Gastroesophageal sphincter (tissue), 4 donors: ENCODE measurements around the gene MEGF11. TPM values are rescaled to one million over a fixed set of nuclear protein-coding genes. Genes with fewer than 3 reads are reported as not detected.

Experiments
- ATAC-seq: fragments of 150-250 bp; one replicate; pipeline ENCODE4 v1.9.1; 2016; ENCODE audit warnings: mild to moderate bottlenecking, moderate library complexity
- H3K27ac ChIP-seq, 4 donors: fragments of 200-600 bp; sonication (generic) in 3 of 4; 1 replicate in 3 of 4; 2 replicates in 1 of 4; pipeline ENCODE4 v1.5.1; 2016 to 2019
- H3K27me3 ChIP-seq: fragments of 200-600 bp; sonication (generic); one replicate; pipeline ENCODE4 v1.5.1; 2019
- H3K36me3 ChIP-seq, 2 donors: fragments of 200-600 bp; sonication (generic); one replicate each; pipeline ENCODE4 v1.5.1; 2019; ENCODE audit warnings: control low read depth in 1 of 2
- H3K4me1 ChIP-seq, 3 donors: fragments of 200-600 bp; sonication (generic); 1 replicate in 2 of 3; 2 replicates in 1 of 3; pipeline ENCODE4 v1.5.1; 2016 to 2019; ENCODE audit warnings: control low read depth in 2 of 3
- H3K4me3 ChIP-seq, 2 donors: fragments of 200-600 bp; sonication (generic); one replicate each; pipeline ENCODE4 v1.5.1; 2019; ENCODE audit warnings: mild to moderate bottlenecking in 1 of 2, moderate library complexity in 1 of 2
- H3K9me3 ChIP-seq, 3 donors: fragments of 200-600 bp; sonication (generic); one replicate each; pipeline ENCODE4 v1.5.1; 2017 to 2019; ENCODE audit warnings: control low read depth in 2 of 3
- EP300 ChIP-seq: sonication (generic); formaldehyde crosslinking; IDR thresholded peaks from one replicate; pipeline ENCODE4 v1.6.1; 2017; ENCODE audit warnings: antibody characterized with exemption, mild to moderate bottlenecking
- POLR2A ChIP-seq, 2 donors: fragments of 450-650 bp; IDR thresholded peaks; one replicate each; pipeline ENCODE4 v1.6.1; 2017; ENCODE audit warnings: antibody characterized with exemption in 2 of 2, mild to moderate bottlenecking in 2 of 2, moderate library complexity in 1 of 2
- POLR2AphosphoS5 ChIP-seq: sonication (generic); formaldehyde crosslinking; IDR thresholded peaks from one replicate; pipeline ENCODE4 v1.6.1; 2017; ENCODE audit warnings: antibody characterized with exemption
- WGBS, 2 donors: methylation state at CpG; one replicate each; pipeline ENCODE4 v1.1.5; 2018; ENCODE audit warnings: low coverage in 1 of 2; 5-methylcytosine and 5-hydroxymethylcytosine counted together
- total RNA-seq, 4 donors: library from RNA; depleted of rRNA; stranded (reverse); fragments of >200 nt; gene quantifications; one replicate each; pipeline ENCODE4 v1.1.0, GENCODE V29; 2016
- TF ChIP-seq, protein P1 (sequence below), 4 experiments: fragments of 200-600 bp in 2 of 4; fragments of 450-650 bp in 2 of 4; sonication (generic) in 1 of 4; IDR thresholded peaks; one replicate each; pipeline ENCODE4 v1.5.1; 2017 to 2019; ENCODE audit warnings: antibody characterized with exemption in 4 of 4, mild to moderate bottlenecking in 2 of 4, moderate library complexity in 2 of 4

MEGF11 gene
- total RNA-seq, 4 donors from 2014 or later: 0.08 TPM; not detected in 3

DNA sequence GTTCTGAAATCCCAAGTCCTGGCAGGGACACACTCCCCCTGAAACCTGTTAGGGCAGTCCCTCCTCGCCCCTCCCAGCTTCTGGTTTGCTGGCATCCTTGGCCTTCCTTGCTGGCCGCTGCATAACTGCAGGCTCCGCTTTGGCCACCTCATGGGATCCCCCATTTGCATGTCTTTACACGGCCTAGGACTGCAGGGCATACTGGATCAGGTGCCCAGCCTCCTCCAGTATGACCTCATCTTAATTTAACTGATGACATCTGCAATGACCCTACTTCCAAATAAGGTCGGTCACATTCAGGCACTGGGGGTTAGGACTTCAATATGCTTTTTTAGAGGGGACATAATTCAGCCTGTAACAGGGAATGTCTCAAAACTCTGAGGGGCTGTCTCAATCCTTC lies 210.9 kb downstream of the MEGF11 start:
- no peaks in the 10 kb centered on the region for H3K36me3 ChIP-seq
- H3K4me3 ChIP-seq: no peak overlapping the region
- whole genome bisulfite sequencing, 2 donors: no CpG with 5 or more reads among the region's 5 CpGs
- H3K9me3 ChIP-seq: no peaks in the 10 kb centered on the region
- no peak for TF ChIP-seq POLR2A (IDR thresholded peaks at IDR 0.05)
- TF ChIP-seq POLR2AphosphoS5: no peak
- TF ChIP-seq, protein P1, sequence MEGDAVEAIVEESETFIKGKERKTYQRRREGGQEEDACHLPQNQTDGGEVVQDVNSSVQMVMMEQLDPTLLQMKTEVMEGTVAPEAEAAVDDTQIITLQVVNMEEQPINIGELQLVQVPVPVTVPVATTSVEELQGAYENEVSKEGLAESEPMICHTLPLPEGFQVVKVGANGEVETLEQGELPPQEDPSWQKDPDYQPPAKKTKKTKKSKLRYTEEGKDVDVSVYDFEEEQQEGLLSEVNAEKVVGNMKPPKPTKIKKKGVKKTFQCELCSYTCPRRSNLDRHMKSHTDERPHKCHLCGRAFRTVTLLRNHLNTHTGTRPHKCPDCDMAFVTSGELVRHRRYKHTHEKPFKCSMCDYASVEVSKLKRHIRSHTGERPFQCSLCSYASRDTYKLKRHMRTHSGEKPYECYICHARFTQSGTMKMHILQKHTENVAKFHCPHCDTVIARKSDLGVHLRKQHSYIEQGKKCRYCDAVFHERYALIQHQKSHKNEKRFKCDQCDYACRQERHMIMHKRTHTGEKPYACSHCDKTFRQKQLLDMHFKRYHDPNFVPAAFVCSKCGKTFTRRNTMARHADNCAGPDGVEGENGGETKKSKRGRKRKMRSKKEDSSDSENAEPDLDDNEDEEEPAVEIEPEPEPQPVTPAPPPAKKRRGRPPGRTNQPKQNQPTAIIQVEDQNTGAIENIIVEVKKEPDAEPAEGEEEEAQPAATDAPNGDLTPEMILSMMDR (IDR thresholded peaks at IDR 0.05): no peak
- no peak for TF ChIP-seq EP300
- no peak overlapping the region for H3K27ac ChIP-seq
- peaks cover 0 to 9% (median 0%) of the 10 kb centered on the region in 3 donors for H3K4me1 ChIP-seq
- ATAC-seq: no peak
- H3K27me3 ChIP-seq: peaks cover 34% of the 10 kb centered on the region

- Histone ChIP-seq H3K4me1 (peaks cover 0 to 11% (median 0%) of the 10 kb centered on the region in 3 donors), H3K9me3 (no peaks in the 10 kb centered on the region), H3K27ac (no peak overlapping the region), H3K36me3 (no peaks in the 10 kb centered on the region), H3K27me3 (peaks cover 48% of the 10 kb centered on the region), H3K4me3 (no peak overlapping the region)
- ATAC-seq: no peak
- 70 to 94% methylated on average over 2 to 6 of the region's 6 CpGs for WGBS, 2 donors
- TF ChIP-seq EP300 (no peak), POLR2A (IDR thresholded peaks at IDR 0.05) (no peak), POLR2AphosphoS5 (no peak)
- TF ChIP-seq, protein P1 (IDR thresholded peaks at IDR 0.05): no peak
These were observed 212.3 kb downstream of the MEGF11 start for GRCh38 chr15:66041276-66041675.

- Histone ChIP-seq H3K4me3 (no peak overlapping the region), H3K9me3 (no peaks in the 10 kb centered on the region), H3K4me1 (peaks cover 0 to 11% (median 0%) of the 10 kb centered on the region in 3 donors), H3K27ac (no peak overlapping the region), H3K27me3 (peaks cover 51% of the 10 kb centered on the region), H3K36me3 (no peaks in the 10 kb centered on the region)
- ATAC-seq: no peak
- 71 to 77% methylated on average over 3 to 7 of the region's 10 CpGs for WGBS, 2 donors
- TF ChIP-seq, protein P1 (IDR thresholded peaks at IDR 0.05): no peak
- no peak for TF ChIP-seq POLR2A (IDR thresholded peaks at IDR 0.05)
These were observed 213.2 kb downstream of the MEGF11 start for GRCh38 chr15:66040211-66040892.

- peaks cover 0 to 11% (median 0%) of the 10 kb centered on the region in 3 donors for H3K4me1 ChIP-seq
- H3K27me3 ChIP-seq: peaks cover 47% of the 10 kb centered on the region
- no peak overlapping the region for H3K4me3 ChIP-seq
- no peak overlapping the region for H3K27ac ChIP-seq
- H3K36me3 ChIP-seq: no peaks in the 10 kb centered on the region
- H3K9me3 ChIP-seq: no peaks in the 10 kb centered on the region
- WGBS, 2 donors: 20 to 37% methylated on average over 7 to 12 of the region's 29 CpGs
- ATAC-seq: no peak
- no peak for TF ChIP-seq POLR2A (IDR thresholded peaks at IDR 0.05)
- TF ChIP-seq, protein P1 (IDR thresholded peaks at IDR 0.05): no peak
- no peak for TF ChIP-seq EP300
- no peak for TF ChIP-seq POLR2AphosphoS5
These were observed 214.3 kb downstream of the MEGF11 start for GRCh38 chr15:66039117-66039871.
